Activated CD8-positive, alpha-beta memory T cell treated with anti-CD3 and anti-CD28 coated beads for 36 hours (primary cell): ENCODE data around the gene MOGAT2. TPM values are rescaled to one million over a fixed set of nuclear protein-coding genes. Genes with fewer than 3 reads are reported as not detected.

ENCODE experiments used
- CTCF ChIA-PET: fragments of 350-600 bp; sonication (Branson Sonifier 250); formaldehyde crosslinking; loops from one replicate; lab custom pipeline; 2021; ENCODE audit warnings: antibody characterized with exemption; lab: Charles Lee
- POLR2A ChIA-PET: fragments of 350-600 bp; sonication (Branson Sonifier 250); formaldehyde crosslinking; loops from one replicate; lab custom pipeline; 2021; ENCODE audit warnings: antibody characterized with exemption; lab: Charles Lee
- total RNA-seq, 2 experiments: library from RNA; stranded (reverse); gene quantifications; one replicate each; pipeline ENCODE4 v1.2.3, GENCODE V29; 2021

Gene MOGAT2
- total RNA-seq, 2 experiments from 2014 or later = not detected

GRCh38 chr11:75770102-75770501 is 52.5 kb downstream of the MOGAT2 start:
- CTCF ChIA-PET = interaction anchor here (1.1 kb wide), 1 partner anchor 47 kb away, joined by 4 read pairs; no protein-coding TSS in a partner anchor

GRCh38 chr11:75771646-75772410 is 54.2 kb downstream of the MOGAT2 start:
- CTCF ChIA-PET = no interaction called here

More at GRCh38 chr11:75770102-75770501, 52.5 kb downstream of the MOGAT2 start:
- POLR2A ChIA-PET = interaction anchor here (0.6 kb wide), 1 partner anchor 91 kb away, joined by 3 read pairs; no protein-coding TSS in a partner anchor

GRCh38 chr11:75773595-75774353 is 56.1 kb downstream of the MOGAT2 start:
- ChIA-PET CTCF (interaction anchor here (1.2 kb wide), 1 partner anchor 94 kb away, joined by 3 read pairs; no protein-coding TSS in a partner anchor), POLR2A (no interaction called here)

More at GRCh38 chr11:75771646-75772410, 54.2 kb downstream of the MOGAT2 start:
- POLR2A ChIA-PET = no interaction called here

GRCh38 chr11:75775056-75775455 is 57.4 kb downstream of the MOGAT2 start:
- POLR2A ChIA-PET = no interaction called here
- CTCF ChIA-PET = no interaction called here

GRCh38 chr11:75776546-75776945 is 58.9 kb downstream of the MOGAT2 start:
- ChIA-PET POLR2A (no interaction called here), CTCF (no interaction called here)

- ChIA-PET POLR2A (interaction anchor here (0.5 to 0.6 kb wide), 2 partner anchors 37 to 103 kb away, joined by 4 to 10 read pairs; no protein-coding TSS in a partner anchor), CTCF (no interaction called here)
These were observed 59.9 kb downstream of the MOGAT2 start for GRCh38 chr11:75777461-75778110.

- ChIA-PET POLR2A (interaction anchor here (0.7 kb wide), 1 partner anchor 504 kb away, joined by 4 read pairs; no protein-coding TSS in a partner anchor), CTCF (no interaction called here)
These were observed 61.3 kb downstream of the MOGAT2 start for GRCh38 chr11:75778962-75779361.

- CTCF ChIA-PET = interaction anchor here (0.9 kb wide), 1 partner anchor 47 kb away, joined by 3 read pairs; no protein-coding TSS in a partner anchor
These were observed 62.3 kb downstream of the MOGAT2 start for GRCh38 chr11:75779960-75780359.

GRCh38 chr11:75780888-75781287 is 63.2 kb downstream of the MOGAT2 start:
- ChIA-PET POLR2A (no interaction called here), CTCF (no interaction called here)

More at GRCh38 chr11:75779960-75780359, 62.3 kb downstream of the MOGAT2 start:
- POLR2A ChIA-PET = interaction anchor here (0.6 kb wide), 1 partner anchor 493 kb away, joined by 10 read pairs; no protein-coding TSS in a partner anchor

- POLR2A ChIA-PET = no interaction called here
These were observed 63.7 kb downstream of the MOGAT2 start for GRCh38 chr11:75781296-75781695.

GRCh38 chr11:75781831-75782230 is 64.2 kb downstream of the MOGAT2 start:
- ChIA-PET CTCF (interaction anchor here (0.5 kb wide), 1 partner anchor 83 kb away, joined by 4 read pairs; no protein-coding TSS in a partner anchor), POLR2A (no interaction called here)

More at GRCh38 chr11:75781296-75781695, 63.7 kb downstream of the MOGAT2 start:
- CTCF ChIA-PET = no interaction called here

Other genes with a start within 250 kb of the MOGAT2 start
- 1 to 10 TPM; 7.2 to 7.3 TPM for gene GDPD5, start 191.9 kb upstream of the MOGAT2 start, total RNA-seq
- gene SERPINH1, start 155.6 kb upstream of the MOGAT2 start, total RNA-seq = 10 to 100 TPM; 19.3 to 20.6 TPM
- under 1 TPM; 0.11 to 0.13 TPM for gene MAP6, start 48.8 kb upstream of the MOGAT2 start, total RNA-seq
- gene DGAT2, start 50.9 kb downstream of the MOGAT2 start, total RNA-seq = 1 to 10 TPM; 4.3 to 4.9 TPM
- 10 to 100 TPM; 15.7 to 16.4 TPM for gene UVRAG, start 97.4 kb downstream of the MOGAT2 start, total RNA-seq